Tibial artery (tissue), 4 donors: Measurements from ENCODE around the gene ZC3HAV1.

Experiments used
- DNase-seq, 2 donors: peaks; one replicate each; pipeline ENCODE4 v3.0.0-alpha.2; 2019
- H3K27ac ChIP-seq, 2 donors: fragments of 200-600 bp; sonication (generic) in 1 of 2; 1 replicate in 1 of 2; 2 replicates in 1 of 2; pipeline ENCODE4 v1.5.1; 2018 to 2019; ENCODE audit warnings: mild to moderate bottlenecking in 1 of 2
- H3K27me3 ChIP-seq, 2 donors: fragments of 200-600 bp; sonication (generic) in 1 of 2; one replicate each; pipeline versions ENCODE4 v1.5.1 to v1.6.0; 2016 to 2019
- H3K36me3 ChIP-seq, 3 donors: fragments of 200-600 bp; sonication (generic) in 2 of 3; one replicate each; pipeline ENCODE4 v1.5.1; 2016 to 2019; ENCODE audit warnings: mild to moderate bottlenecking in 2 of 3
- H3K4me1 ChIP-seq, 4 donors: fragments of 200-600 bp; sonication (generic) in 2 of 4; 1 replicate in 3 of 4; 2 replicates in 1 of 4; pipeline ENCODE4 v1.5.1; 2016 to 2019
- H3K4me3 ChIP-seq, 2 donors: fragments of 200-600 bp; sonication (generic) in 1 of 2; 1 replicate in 1 of 2; 2 replicates in 1 of 2; pipeline ENCODE4 v1.5.1; 2018 to 2019; ENCODE audit warnings: mild to moderate bottlenecking in 2 of 2
- H3K9me3 ChIP-seq, 3 donors: fragments of 200-600 bp; sonication (generic) in 1 of 3; one replicate each; pipeline ENCODE4 v1.5.1; 2016 to 2019
- CTCF ChIP-seq, 2 experiments: fragments of 200-600 bp in 1 of 2; fragments of 450-650 bp in 1 of 2; IDR thresholded peaks; one replicate each; pipeline ENCODE4 v1.5.1; 2017 to 2019; ENCODE audit warnings: antibody characterized with exemption in 2 of 2, mild to moderate bottlenecking in 1 of 2, moderate library complexity in 1 of 2
- intact Hi-C: fragments of 100-400 bp; cut with DNase I; formaldehyde crosslinking; loops from one replicate; pipeline ENCODE4 v1.15.0; 2023; ENCODE audit warnings: low total_unique reads

Gene ZC3HAV1

GRCh38 chr7:139054101-139054500 is 55.4 kb downstream of the ZC3HAV1 start:
- TF ChIP-seq CTCF (IDR thresholded peaks at IDR 0.05): no peak
- DNase-seq: no peak
- intact Hi-C loops: no loop called here
- Histone ChIP-seq H3K4me1 (no peaks in the 10 kb centered on the region), H3K36me3 (peaks cover 51 to 72% (median 54%) of the 10 kb centered on the region in 3 donors), H3K4me3 (no peak overlapping the region), H3K27me3 (no peaks in the 10 kb centered on the region), H3K9me3 (no peaks in the 10 kb centered on the region), H3K27ac (no peak overlapping the region)

- no peaks in the 10 kb centered on the region for H3K4me1 ChIP-seq
- H3K9me3 ChIP-seq: no peaks in the 10 kb centered on the region
- intact Hi-C loops: no loop called here
- no peak for TF ChIP-seq CTCF (IDR thresholded peaks at IDR 0.05)
- peaks cover 61 to 78% (median 67%) of the 10 kb centered on the region in 3 donors for H3K36me3 ChIP-seq
- no peak overlapping the region for H3K4me3 ChIP-seq
- no peak for DNase-seq
- H3K27ac ChIP-seq: no peak overlapping the region
- H3K27me3 ChIP-seq: no peaks in the 10 kb centered on the region
Measured at GRCh38 chr7:139051655-139052054, 57.9 kb downstream of the ZC3HAV1 start.

GRCh38 chr7:139049936-139050335 is 59.6 kb downstream of the ZC3HAV1 start:
- H3K4me3 ChIP-seq: no peak overlapping the region
- H3K9me3 ChIP-seq: no peaks in the 10 kb centered on the region
- intact Hi-C loops: no loop called here
- H3K4me1 ChIP-seq: no peaks in the 10 kb centered on the region
- no peak overlapping the region for H3K27ac ChIP-seq
- peaks cover 63 to 82% (median 75%) of the 10 kb centered on the region in 3 donors for H3K36me3 ChIP-seq
- H3K27me3 ChIP-seq: no peaks in the 10 kb centered on the region
- TF ChIP-seq CTCF (IDR thresholded peaks at IDR 0.05): no peak
- no peak for DNase-seq

- no peak for TF ChIP-seq CTCF (IDR thresholded peaks at IDR 0.05)
- H3K9me3 ChIP-seq: no peaks in the 10 kb centered on the region
- intact Hi-C loops: no loop called here
Measured at GRCh38 chr7:139049111-139049510, 60.4 kb downstream of the ZC3HAV1 start.

GRCh38 chr7:139047970-139048369 is 61.5 kb downstream of the ZC3HAV1 start:
- Histone ChIP-seq H3K36me3 (peaks cover 43 to 73% (median 58%) of the 10 kb centered on the region in 3 donors), H3K9me3 (no peaks in the 10 kb centered on the region), H3K4me3 (no peak overlapping the region), H3K27me3 (no peaks in the 10 kb centered on the region), H3K4me1 (no peaks in the 10 kb centered on the region), H3K27ac (no peak overlapping the region)
- TF ChIP-seq CTCF (IDR thresholded peaks at IDR 0.05): no peak
- no peak for DNase-seq
- intact Hi-C loops: no loop called here

More at GRCh38 chr7:139049111-139049510, 60.4 kb downstream of the ZC3HAV1 start:
- no peak overlapping the region for H3K4me3 ChIP-seq
- no peak overlapping the region for H3K27ac ChIP-seq
- no peaks in the 10 kb centered on the region for H3K4me1 ChIP-seq
- peaks cover 55 to 79% (median 67%) of the 10 kb centered on the region in 3 donors for H3K36me3 ChIP-seq
- no peaks in the 10 kb centered on the region for H3K27me3 ChIP-seq
- no peak for DNase-seq

GRCh38 chr7:139046143-139046542 is 63.4 kb downstream of the ZC3HAV1 start:
- DNase-seq: no peak
- no peak overlapping the region for H3K27ac ChIP-seq
- H3K4me3 ChIP-seq: no peak overlapping the region
- no peak for TF ChIP-seq CTCF (IDR thresholded peaks at IDR 0.05)
- H3K9me3 ChIP-seq: no peaks in the 10 kb centered on the region
- H3K36me3 ChIP-seq: peaks cover 26 to 57% (median 48%) of the 10 kb centered on the region in 3 donors
- intact Hi-C loops: no loop called here
- H3K4me1 ChIP-seq: no peaks in the 10 kb centered on the region
- no peaks in the 10 kb centered on the region for H3K27me3 ChIP-seq
